HCT116 (cell line): Measurements from ENCODE around the gene PDE7B. TPM values are rescaled to one million over a fixed set of nuclear protein-coding genes. Genes with fewer than 3 reads are reported as not detected.

Experiments
- ATAC-seq: fragments of 200-7000 bp; cut with Tn5 transposase; 2 replicates; pipeline ENCODE4 v1.9.1; 2020; ENCODE audit warnings: mild to moderate bottlenecking, moderate library complexity
- BruUV-seq: library from RNA; stranded (reverse); fragments of 400-500 nt; replicated peaks from 2 replicates; lab custom pipeline; 2021; lab: Mats Ljungman, UMichigan
- CTCF ChIA-PET: fragments of 300-600 bp; sonication (Branson Sonifier 250); formaldehyde crosslinking; loops from one replicate; lab custom pipeline; 2021; ENCODE audit warnings: antibody characterized with exemption; lab: Charles Lee
- POLR2A ChIA-PET: fragments of 300-600, 350-600 bp; sonication (Branson Sonifier 250); formaldehyde crosslinking; loops from one replicate; lab custom pipeline; 2021; ENCODE audit warnings: antibody characterized with exemption; lab: Charles Lee
- RAD21 ChIA-PET, 2 experiments: fragments of 300-600 bp; sonication (Branson Sonifier 250); formaldehyde crosslinking; loops; one replicate each; lab custom pipeline; 2023; ENCODE audit warnings: low total read pairs in 2 of 2; ENCODE audit not compliant: uncharacterized antibody in 2 of 2, unreplicated experiment in 2 of 2, low non-redundant PET in 1 of 2; lab: Charles Lee
- DNase-seq: peaks from one replicate; pipeline ENCODE4 v3.0.0-alpha.2; 2010; ENCODE audit warnings: low read depth, low spot score
- H2AFZ ChIP-seq: fragments of 200-600 bp; shearing (Covaris generic), sonication (generic); 2 replicates; pipeline ENCODE4 v1.6.1; 2017; ENCODE audit warnings: low read depth, mixed run types, mixed read lengths, antibody characterized with exemption, low read length; ENCODE audit not compliant: poor library complexity, severe bottlenecking
- H3K27ac ChIP-seq: 2 replicates; pipeline ENCODE4 v1.5.1; 2012; ENCODE audit warnings: low read depth, low read length
- H3K27me3 ChIP-seq: fragments of 200-600 bp; sonication (generic); 2 replicates; pipeline ENCODE4 v1.6.1; 2016; ENCODE audit warnings: mixed run types, low read length, mixed read lengths; ENCODE audit not compliant: insufficient read depth
- H3K36me3 ChIP-seq, 2 experiments: fragments of 200-500 bp in 1 of 2; fragments of 200-600 bp in 1 of 2; sonication (Bioruptor generic) in 1 of 2; sonication (generic) in 1 of 2; 2 replicates each; pipeline versions ENCODE4 v1.5.1 to v1.6.1; 2014 to 2016; ENCODE audit warnings: low read length in 2 of 2, inconsistent platforms in 1 of 2, mixed read lengths in 1 of 2, mixed run types in 1 of 2; ENCODE audit not compliant: insufficient read depth in 2 of 2, control insufficient read depth in 1 of 2
- H3K4me1 ChIP-seq, 2 experiments: fragments of 200-600 bp in 1 of 2; sonication (generic) in 1 of 2; 2 replicates each; pipeline versions ENCODE4 v1.5.1 to v1.6.1; 2012 to 2017; ENCODE audit warnings: low read length in 2 of 2, inconsistent platforms in 1 of 2, mild to moderate bottlenecking in 1 of 2, mixed read lengths in 1 of 2, mixed run types in 1 of 2, moderate library complexity in 1 of 2; ENCODE audit not compliant: insufficient read depth in 2 of 2, control insufficient read depth in 1 of 2
- H3K4me2 ChIP-seq: fragments of 200-600 bp; sonication (generic); 2 replicates; pipeline ENCODE4 v1.6.1; 2017; ENCODE audit warnings: mixed run types, low read length, mixed read lengths
- H3K4me3 ChIP-seq, 2 experiments: fragments of 200-600 bp in 1 of 2; sonication (generic) in 1 of 2; replicated peaks in 1 of 2; 2 replicates each; pipeline ENCODE4 v1.5.1; 2011 to 2016; ENCODE audit warnings: low read length in 2 of 2, control low read depth in 1 of 2, low read depth in 1 of 2, mild to moderate bottlenecking in 1 of 2, mixed read lengths in 1 of 2, mixed run types in 1 of 2
- H3K79me2 ChIP-seq: fragments of 200-600 bp; sonication (generic); 2 replicates; pipeline ENCODE4 v1.6.1; 2017; ENCODE audit warnings: mild to moderate bottlenecking, mixed run types, low read length, moderate library complexity, mixed read lengths; ENCODE audit not compliant: insufficient read depth
- H3K9ac ChIP-seq: fragments of 200-600 bp; sonication (generic); 2 replicates; pipeline ENCODE4 v1.6.1; 2016; ENCODE audit warnings: low read length, mixed read lengths
- H3K9me2 ChIP-seq: fragments of 200-600 bp; sonication (generic), shearing (Covaris generic); 2 replicates; pipeline ENCODE4 v1.6.1; 2017; ENCODE audit warnings: mixed run types, mild to moderate bottlenecking, moderate library complexity; ENCODE audit not compliant: insufficient read depth
- H3K9me3 ChIP-seq, 2 experiments: fragments of 200-500 bp in 1 of 2; fragments of 200-600 bp in 1 of 2; sonication (Bioruptor generic) in 1 of 2; sonication (generic) in 1 of 2; 2 replicates each; pipeline ENCODE4 v1.6.1; 2014 to 2017; ENCODE audit warnings: low read length in 2 of 2, mixed read lengths in 2 of 2, inconsistent platforms in 1 of 2, low read depth in 1 of 2, mild to moderate bottlenecking in 1 of 2, mixed run types in 1 of 2, moderate library complexity in 1 of 2; ENCODE audit not compliant: control insufficient read depth in 1 of 2, insufficient read depth in 1 of 2
- H4K20me1 ChIP-seq: fragments of 200-600 bp; sonication (generic), shearing (Covaris generic); 2 replicates; pipeline ENCODE4 v1.6.1; 2017; ENCODE audit warnings: mixed run types, mild to moderate bottlenecking, moderate library complexity; ENCODE audit not compliant: insufficient read depth
- ATF3 ChIP-seq: IDR thresholded peaks from 2 replicates; pipeline ENCODE4 v1.6.1; 2012
- CBX3 ChIP-seq: IDR thresholded peaks from 2 replicates; pipeline ENCODE4 v1.6.1; 2012; ENCODE audit warnings: low read depth
- CEBPB ChIP-seq: IDR thresholded peaks from 2 replicates; pipeline ENCODE4 v1.6.1; 2012; ENCODE audit warnings: low read depth
- EGR1 ChIP-seq: IDR thresholded peaks from 2 replicates; pipeline ENCODE4 v1.6.1; 2012; ENCODE audit warnings: low read depth
- ELF1 ChIP-seq: IDR thresholded peaks from 2 replicates; pipeline ENCODE4 v1.6.1; 2012; ENCODE audit warnings: low read depth, borderline replicate concordance
- EZH2 ChIP-seq: fragments of 200-600 bp; sonication (generic); IDR thresholded peaks from 2 replicates; pipeline ENCODE4 v1.6.1; 2017; ENCODE audit warnings: antibody characterized with exemption, mixed run types
- FOSL1 ChIP-seq: IDR thresholded peaks from 2 replicates; pipeline ENCODE4 v1.6.1; 2012; ENCODE audit warnings: low read depth
- JUND ChIP-seq: IDR thresholded peaks from 2 replicates; pipeline ENCODE4 v1.6.1; 2012
- POLR2A ChIP-seq: IDR thresholded peaks from 2 replicates; pipeline ENCODE4 v1.7.0; 2011; ENCODE audit warnings: borderline replicate concordance; ENCODE audit not compliant: insufficient read depth, insufficient read length; ENCODE audit errors: extremely low read depth
- RAD21 ChIP-seq: IDR thresholded peaks from 2 replicates; pipeline ENCODE4 v1.6.1; 2012; ENCODE audit warnings: low read depth, mild to moderate bottlenecking
- REST ChIP-seq: IDR thresholded peaks from 2 replicates; pipeline ENCODE4 v1.6.1; 2012; ENCODE audit warnings: low read depth
- SIN3A ChIP-seq: IDR thresholded peaks from 2 replicates; pipeline ENCODE4 v1.6.1; 2012; ENCODE audit warnings: low read depth
- SP1 ChIP-seq: IDR thresholded peaks from 2 replicates; pipeline ENCODE4 v1.6.1; 2012; ENCODE audit warnings: low read depth
- ZNF274 ChIP-seq: fragments of 200-500 bp; sonication (Bioruptor generic); IDR thresholded peaks from 2 replicates; pipeline ENCODE4 v1.6.1; 2014; ENCODE audit warnings: mild to moderate bottlenecking, low read depth, low read length, inconsistent platforms
- intact Hi-C: fragments of 100-400 bp; cut with micrococcal nuclease; formaldehyde crosslinking; loops from 2 replicates; pipeline ENCODE4 v1.10.0; 2022
- total RNA-seq: library from RNA; stranded (reverse); gene quantifications from one replicate; pipeline ENCODE4 v1.2.1, GENCODE V29; 2021; ENCODE audit not compliant: unreplicated experiment
- TF ChIP-seq, protein P1 (sequence below): IDR thresholded peaks from 2 replicates; pipeline ENCODE4 v1.6.1; 2011; ENCODE audit warnings: mild to moderate bottlenecking, low read length, moderate library complexity; ENCODE audit not compliant: insufficient replicate concordance; ENCODE audit errors: extremely low read depth
- TF ChIP-seq, protein P2 (sequence below), 3 experiments: fragments of 200-600 bp in 1 of 3; sonication (generic) in 1 of 3; IDR thresholded peaks in 2 of 3; conservative IDR thresholded peaks in 1 of 3; 2 replicates each; pipeline ENCODE4 v1.5.1; 2012 to 2017; ENCODE audit warnings: low read depth in 2 of 3, low read length in 2 of 3, antibody characterized with exemption in 1 of 3, borderline replicate concordance in 1 of 3, control low read depth in 1 of 3, mild to moderate bottlenecking in 1 of 3, mixed read lengths in 1 of 3, mixed run types in 1 of 3, moderate library complexity in 1 of 3; ENCODE audit not compliant: insufficient read depth in 1 of 3

PDE7B gene
- total RNA-seq, 1 experiment from 2014 or later: 0.61 TPM

- TF ChIP-seq, protein P1, sequence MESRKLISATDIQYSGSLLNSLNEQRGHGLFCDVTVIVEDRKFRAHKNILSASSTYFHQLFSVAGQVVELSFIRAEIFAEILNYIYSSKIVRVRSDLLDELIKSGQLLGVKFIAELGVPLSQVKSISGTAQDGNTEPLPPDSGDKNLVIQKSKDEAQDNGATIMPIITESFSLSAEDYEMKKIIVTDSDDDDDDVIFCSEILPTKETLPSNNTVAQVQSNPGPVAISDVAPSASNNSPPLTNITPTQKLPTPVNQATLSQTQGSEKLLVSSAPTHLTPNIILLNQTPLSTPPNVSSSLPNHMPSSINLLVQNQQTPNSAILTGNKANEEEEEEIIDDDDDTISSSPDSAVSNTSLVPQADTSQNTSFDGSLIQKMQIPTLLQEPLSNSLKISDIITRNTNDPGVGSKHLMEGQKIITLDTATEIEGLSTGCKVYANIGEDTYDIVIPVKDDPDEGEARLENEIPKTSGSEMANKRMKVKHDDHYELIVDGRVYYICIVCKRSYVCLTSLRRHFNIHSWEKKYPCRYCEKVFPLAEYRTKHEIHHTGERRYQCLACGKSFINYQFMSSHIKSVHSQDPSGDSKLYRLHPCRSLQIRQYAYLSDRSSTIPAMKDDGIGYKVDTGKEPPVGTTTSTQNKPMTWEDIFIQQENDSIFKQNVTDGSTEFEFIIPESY: no peak
- TF ChIP-seq RAD21 (no peak), SP1 (no peak)
Measured at GRCh38 chr6:136127873-136128272, 276.4 kb downstream of the PDE7B start (continued).

DNA sequence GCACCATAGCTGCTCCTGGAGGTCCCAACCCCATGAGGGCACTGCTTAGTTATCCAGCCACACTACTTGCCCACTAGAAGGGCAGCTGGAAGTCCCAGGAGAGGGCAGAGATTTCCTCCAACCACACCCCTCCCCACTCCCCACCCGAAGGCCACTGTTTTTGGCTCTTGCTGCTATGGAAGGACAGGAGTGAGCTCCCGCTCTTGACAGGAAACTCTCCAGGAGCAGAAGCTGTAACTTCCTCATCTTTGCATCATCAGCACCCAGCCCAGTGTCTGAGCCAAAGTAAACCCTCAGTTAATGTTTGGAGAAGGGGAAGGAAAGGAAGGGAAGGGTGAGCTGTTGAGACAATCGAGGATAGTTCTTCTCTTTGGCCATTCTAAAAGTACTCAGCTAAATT, 277.9 kb downstream of the PDE7B start:
- ChIA-PET CTCF (no interaction called here), POLR2A (no interaction called here)

More for the DNA sequence above, 277.9 kb downstream of the PDE7B start:
- Histone ChIP-seq H2AFZ (no peak overlapping the region), H3K36me3 (no peaks in the 10 kb centered on the region), H3K4me1 (no peaks in the 10 kb centered on the region), H3K9ac (no peak overlapping the region), H3K79me2 (no peaks in the 10 kb centered on the region), H3K27me3 (no peaks in the 10 kb centered on the region), H4K20me1 (no peaks in the 10 kb centered on the region), H3K4me3 (no peak overlapping the region), H3K9me2 (no peaks in the 10 kb centered on the region), H3K9me3 (no peaks in the 10 kb centered on the region), H3K4me2 (no peak overlapping the region), H3K27ac (no peak overlapping the region)
- DNase-seq: no peak
- intact Hi-C loops: no loop called here
- no TSS peak for BruUV-seq
- RAD21 ChIA-PET: no interaction called here
- TF ChIP-seq CEBPB (no peak), REST (no peak), ATF3 (no peak), ELF1 (no peak), SIN3A (no peak), EGR1 (no peak), CBX3 (no peak), JUND (no peak), SP1 (no peak), POLR2A (no peak), FOSL1 (no peak), ZNF274 (no peak), EZH2 (no peak)
- TF ChIP-seq, protein P2, sequence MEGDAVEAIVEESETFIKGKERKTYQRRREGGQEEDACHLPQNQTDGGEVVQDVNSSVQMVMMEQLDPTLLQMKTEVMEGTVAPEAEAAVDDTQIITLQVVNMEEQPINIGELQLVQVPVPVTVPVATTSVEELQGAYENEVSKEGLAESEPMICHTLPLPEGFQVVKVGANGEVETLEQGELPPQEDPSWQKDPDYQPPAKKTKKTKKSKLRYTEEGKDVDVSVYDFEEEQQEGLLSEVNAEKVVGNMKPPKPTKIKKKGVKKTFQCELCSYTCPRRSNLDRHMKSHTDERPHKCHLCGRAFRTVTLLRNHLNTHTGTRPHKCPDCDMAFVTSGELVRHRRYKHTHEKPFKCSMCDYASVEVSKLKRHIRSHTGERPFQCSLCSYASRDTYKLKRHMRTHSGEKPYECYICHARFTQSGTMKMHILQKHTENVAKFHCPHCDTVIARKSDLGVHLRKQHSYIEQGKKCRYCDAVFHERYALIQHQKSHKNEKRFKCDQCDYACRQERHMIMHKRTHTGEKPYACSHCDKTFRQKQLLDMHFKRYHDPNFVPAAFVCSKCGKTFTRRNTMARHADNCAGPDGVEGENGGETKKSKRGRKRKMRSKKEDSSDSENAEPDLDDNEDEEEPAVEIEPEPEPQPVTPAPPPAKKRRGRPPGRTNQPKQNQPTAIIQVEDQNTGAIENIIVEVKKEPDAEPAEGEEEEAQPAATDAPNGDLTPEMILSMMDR (IDR thresholded peaks at IDR 0.05 in 2 of 3, conservative IDR thresholded peaks at IDR 0.05 in 1 of 3; ENCODE audit: borderline replicate concordance in 1 of 3, insufficient read depth in 1 of 3, low read depth in 2 of 3, low read length in 2 of 3): no peak
- TF ChIP-seq, protein P1: no peak
- no peak for ATAC-seq
